Kidney (tissue), 14 donors: ENCODE results near the gene ZNF212. TPM values are rescaled to one million over a fixed set of nuclear protein-coding genes. Genes with fewer than 3 reads are reported as not detected.
"Not testable (repeated sequence)": the region's sequence is repeated elsewhere in the genome, so short reads cannot be mapped to it uniquely, and the experiment has no call there.

Experiments used
- DNase-seq, 5 donors: peaks; one replicate each; pipeline ENCODE4 v3.0.0-alpha.2; 2013 to 2020
- FAIRE-seq: peaks from 2 replicates; lab custom pipeline; 2012; peaks lifted over from hg19 to GRCh38; lab: Jason Lieb, UNC
- H3K27ac ChIP-seq, 2 donors: one replicate each; pipeline ENCODE4 v1.7.0; 2013; ENCODE audit warnings: low read depth in 2 of 2, low read length in 2 of 2, inconsistent platforms in 1 of 2
- H3K27me3 ChIP-seq: one replicate; pipeline ENCODE4 v1.7.1; 2013; ENCODE audit warnings: low read length, inconsistent platforms; ENCODE audit not compliant: control insufficient read depth, insufficient read depth
- H3K36me3 ChIP-seq, 3 donors: one replicate each; pipeline versions ENCODE4 v1.7.0 to v1.7.1; 2013; ENCODE audit warnings: low read length in 3 of 3, control low read depth in 1 of 3, inconsistent platforms in 1 of 3; ENCODE audit not compliant: insufficient read depth in 3 of 3, control insufficient read depth in 2 of 3
- H3K4me1 ChIP-seq, 3 donors: one replicate each; pipeline versions ENCODE4 v1.7.0 to v1.7.1; 2013; ENCODE audit warnings: low read length in 3 of 3, inconsistent platforms in 1 of 3, low read depth in 1 of 3; ENCODE audit not compliant: control insufficient read depth in 2 of 3, insufficient read depth in 2 of 3
- H3K4me3 ChIP-seq, 3 donors: one replicate each; pipeline versions ENCODE4 v1.7.0 to v1.8.1; 2013; ENCODE audit warnings: low read length in 3 of 3, control low read depth in 1 of 3, inconsistent platforms in 1 of 3
- H3K9ac ChIP-seq, 3 donors: one replicate each; pipeline versions ENCODE4 v1.7.0 to v1.7.1; 2013; ENCODE audit warnings: low read length in 3 of 3, control low read depth in 1 of 3, inconsistent platforms in 1 of 3
- H3K9me3 ChIP-seq, 3 donors: one replicate each; pipeline versions ENCODE4 v1.7.0 to v1.7.1; 2013; ENCODE audit warnings: low read length in 3 of 3, control low read depth in 1 of 3, inconsistent platforms in 1 of 3; ENCODE audit not compliant: control insufficient read depth in 2 of 3, insufficient read depth in 1 of 3
- CTCF ChIP-seq: IDR thresholded peaks from 3 replicates; pipeline ENCODE4 v1.5.1; 2012; ENCODE audit warnings: mild to moderate bottlenecking, moderate library complexity, borderline replicate concordance; ENCODE audit not compliant: insufficient read depth; ENCODE audit errors: extremely low read depth
- intact Hi-C: fragments of 100-400 bp; cut with DNase I; formaldehyde crosslinking; loops from one replicate; pipeline ENCODE4 v1.11.1; 2022
- polyA plus RNA-seq: library from polyadenylated mRNA; stranded (reverse); fragments of 350-450 nt; fragmentation: Illumina TruSeq; extraction: RNeasy Lipid Tissue Mini Kit (QIAGEN cat#74804); gene quantifications from one replicate; pipeline ENCODE4 v1.2.3, GENCODE V29; 2014; ENCODE audit warnings: low read depth, low replicate concordance; ENCODE audit not compliant: insufficient read depth
- total RNA-seq: library from RNA; stranded (reverse); fragmentation: NEBNext Ultra II Directional; extraction: Animal tissue kit (Norgen Biotek cat#: 25700); gene quantifications from one replicate; pipeline ENCODE4 v1.2.1, GENCODE V29; 2021
- donor health status: control.
- donor health status: control.
- donor health status: control.
- donor health status: control.
- donor health status: control.
- donor health status: DM: yes; HTN: yes; CAD: no.
- donor health status: Normal renal cell carcinoma (clear cell type).

ZNF212 gene
- total and polyA plus RNA-seq, 2 donors from 2014 or later = 7.9 to 13.4 TPM

DNA sequence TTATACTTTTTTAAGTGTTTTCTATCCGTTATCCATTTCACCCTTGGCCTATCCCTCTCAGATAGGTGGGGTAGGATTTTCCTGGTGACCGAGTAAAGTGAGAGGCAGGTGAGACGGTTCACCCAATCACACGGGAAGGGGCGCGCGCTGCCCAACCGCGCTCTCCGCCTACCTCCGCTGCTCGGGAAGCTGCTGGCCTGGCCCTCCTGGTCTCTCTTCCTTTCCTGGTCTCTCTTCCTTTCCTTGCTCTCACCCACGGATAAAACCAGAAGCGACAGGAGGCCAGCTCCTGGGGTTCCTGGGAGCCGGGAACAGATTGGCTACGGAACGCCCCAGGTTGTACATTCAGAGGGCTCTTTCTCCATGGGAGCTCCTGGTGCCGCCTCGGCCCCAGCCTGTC is 14.3 kb upstream of the ZNF212 start:
- H3K9ac ChIP-seq = no peak overlapping the region
- H3K27ac ChIP-seq = no peak overlapping the region
- H3K4me1 ChIP-seq = no peaks in the 10 kb centered on the region
- intact Hi-C loops = no loop called here
- DNase-seq (no peak), FAIRE-seq (no peak)
- no peak for TF ChIP-seq CTCF
- H3K4me3 ChIP-seq = no peak overlapping the region
- H3K9me3 ChIP-seq = no peaks in the 10 kb centered on the region
- H3K36me3 ChIP-seq = peaks cover 0 to 7% (median 0%) of the 10 kb centered on the region in 3 donors
- H3K27me3 ChIP-seq = no peaks in the 10 kb centered on the region

GRCh38 chr7:149225656-149226055 is 13.8 kb upstream of the ZNF212 start:
- H3K9me3 ChIP-seq = no peaks in the 10 kb centered on the region
- intact Hi-C loops = no loop called here
- no peak overlapping the region for H3K9ac ChIP-seq
- H3K27me3 ChIP-seq = no peaks in the 10 kb centered on the region
- FAIRE-seq = no peak
- no peak for DNase-seq
- no peak for TF ChIP-seq CTCF
- no peaks in the 10 kb centered on the region for H3K4me1 ChIP-seq
- no peak overlapping the region for H3K27ac ChIP-seq
- peaks cover 0 to 5% (median 0%) of the 10 kb centered on the region in 3 donors for H3K36me3 ChIP-seq
- H3K4me3 ChIP-seq = no peak overlapping the region

DNA sequence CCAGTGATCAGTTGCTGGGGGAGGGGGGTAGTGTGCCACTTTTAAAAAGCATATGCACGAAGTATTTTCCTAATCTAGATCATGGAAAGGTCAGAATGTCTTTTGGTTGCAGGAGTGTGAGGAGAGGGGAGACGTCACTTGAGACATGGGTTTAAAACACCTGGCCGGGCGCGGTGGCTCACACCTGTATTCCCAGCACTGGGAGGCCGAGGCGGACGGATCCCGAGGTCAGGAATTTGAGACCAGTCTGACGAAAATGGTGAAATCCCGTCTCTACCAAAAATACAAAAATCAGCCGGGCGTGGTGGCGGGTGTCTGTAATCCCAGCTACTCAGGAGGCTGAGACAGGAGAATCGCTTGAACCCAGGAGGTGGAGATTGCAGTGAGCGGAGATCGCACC is 13.1 kb upstream of the ZNF212 start:
- H3K27me3 ChIP-seq, H3K36me3 ChIP-seq, H3K9me3 ChIP-seq, DNase-seq, H3K9ac ChIP-seq, H3K4me1 ChIP-seq, intact Hi-C loops, H3K27ac ChIP-seq, H3K4me3 ChIP-seq, FAIRE-seq: not testable (repeated sequence)

DNA sequence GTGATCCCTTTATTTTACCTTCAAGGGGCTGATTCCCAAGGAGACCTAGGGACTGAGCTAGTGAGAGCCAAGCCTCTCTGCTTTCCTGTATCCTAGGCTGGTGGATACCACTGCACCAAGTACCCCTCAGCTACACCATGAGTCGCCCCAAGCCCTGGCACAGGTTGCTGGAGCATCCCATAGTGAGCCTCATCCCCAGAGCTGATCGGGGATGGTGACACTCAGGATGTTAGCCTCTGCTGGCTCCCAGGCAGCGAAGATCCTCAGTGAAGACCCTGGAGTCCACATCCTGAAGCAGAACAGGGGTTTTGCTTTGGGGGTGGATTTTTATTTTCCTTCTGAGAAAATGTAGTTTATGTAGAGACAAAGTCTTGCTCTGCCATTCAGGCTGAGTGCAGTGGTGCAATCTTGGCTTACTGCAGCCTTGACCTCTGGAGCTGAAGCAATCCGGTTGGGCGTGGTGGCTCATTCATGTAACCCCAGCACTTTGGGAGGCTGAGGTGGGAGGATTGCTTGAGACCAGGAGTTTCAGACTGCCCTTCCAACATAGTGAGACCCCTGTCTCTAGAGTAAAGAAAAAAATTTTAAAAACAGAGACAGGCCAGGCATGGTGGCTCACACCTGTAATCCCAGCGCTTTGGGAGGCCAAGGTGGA is 12.5 kb upstream of the ZNF212 start:
- Histone ChIP-seq H3K27ac (no peak overlapping the region), H3K27me3 (no peaks in the 10 kb centered on the region), H3K9ac (no peak overlapping the region), H3K36me3 (peaks cover 0 to 2% (median 0%) of the 10 kb centered on the region in 3 donors), H3K9me3 (no peaks in the 10 kb centered on the region), H3K4me3 (no peak overlapping the region), H3K4me1 (no peaks in the 10 kb centered on the region)
- TF ChIP-seq CTCF = no peak
- DNase-seq = no peak
- intact Hi-C loops = no loop called here
- no peak for FAIRE-seq
